ENCODE measurements around the gene RAD51B.

DNA sequence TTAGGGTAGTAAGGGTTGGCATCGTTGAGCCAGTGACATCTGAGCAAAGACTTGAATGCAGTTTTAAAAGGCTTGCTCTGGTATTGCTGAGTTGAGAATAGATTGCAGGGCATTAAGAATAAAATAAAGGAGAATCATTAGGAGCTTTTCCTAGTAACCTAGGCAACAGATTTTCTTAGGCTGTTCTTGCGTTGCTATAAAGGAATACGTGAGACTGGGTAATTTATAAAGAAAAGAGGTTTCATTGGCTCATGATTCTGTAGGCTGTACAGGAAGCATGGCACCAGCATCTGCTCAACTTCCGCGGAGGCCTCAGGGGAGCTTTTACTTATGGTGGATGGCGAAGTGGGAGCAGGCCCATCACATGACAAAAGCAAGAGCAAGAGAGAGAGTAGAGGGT is 97.4 kb downstream of the RAD51B start:
- TF ChIP-seq, protein P1, sequence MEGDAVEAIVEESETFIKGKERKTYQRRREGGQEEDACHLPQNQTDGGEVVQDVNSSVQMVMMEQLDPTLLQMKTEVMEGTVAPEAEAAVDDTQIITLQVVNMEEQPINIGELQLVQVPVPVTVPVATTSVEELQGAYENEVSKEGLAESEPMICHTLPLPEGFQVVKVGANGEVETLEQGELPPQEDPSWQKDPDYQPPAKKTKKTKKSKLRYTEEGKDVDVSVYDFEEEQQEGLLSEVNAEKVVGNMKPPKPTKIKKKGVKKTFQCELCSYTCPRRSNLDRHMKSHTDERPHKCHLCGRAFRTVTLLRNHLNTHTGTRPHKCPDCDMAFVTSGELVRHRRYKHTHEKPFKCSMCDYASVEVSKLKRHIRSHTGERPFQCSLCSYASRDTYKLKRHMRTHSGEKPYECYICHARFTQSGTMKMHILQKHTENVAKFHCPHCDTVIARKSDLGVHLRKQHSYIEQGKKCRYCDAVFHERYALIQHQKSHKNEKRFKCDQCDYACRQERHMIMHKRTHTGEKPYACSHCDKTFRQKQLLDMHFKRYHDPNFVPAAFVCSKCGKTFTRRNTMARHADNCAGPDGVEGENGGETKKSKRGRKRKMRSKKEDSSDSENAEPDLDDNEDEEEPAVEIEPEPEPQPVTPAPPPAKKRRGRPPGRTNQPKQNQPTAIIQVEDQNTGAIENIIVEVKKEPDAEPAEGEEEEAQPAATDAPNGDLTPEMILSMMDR (optimal IDR thresholded peaks at IDR 0.05 in 1 of 3, IDR thresholded peaks at IDR 0.05 in 1 of 3, conservative IDR thresholded peaks at IDR 0.05 in 1 of 3; ENCODE audit: extremely low read depth in 1 of 3, insufficient read depth in 2 of 3, low read length in 3 of 3) = no peak
- no peak for TF ChIP-seq EZH2 (IDR thresholded peaks at IDR 0.05; ENCODE audit: low read length)

Data from keratinocyte (primary cell).